H1 (cell line): Measurements from ENCODE around the gene AIF1. TPM values are rescaled to one million over a fixed set of nuclear protein-coding genes. Genes with fewer than 3 reads are reported as not detected.

Experiments used
- ASH2L ChIP-seq: fragments of 200-600, 300-600 bp; sonication (generic); IDR thresholded peaks from one replicate; pipeline ENCODE4 v1.7.1; 2017; ENCODE audit warnings: low read length
- CTCF ChIP-seq, 3 experiments: IDR thresholded peaks; 1 replicate in 2 of 3; 2 replicates in 1 of 3; pipeline versions ENCODE4 v1.5.1 to v1.6.1; 2011; ENCODE audit warnings: low read length in 3 of 3, mild to moderate bottlenecking in 3 of 3, inconsistent platforms in 2 of 3, low read depth in 1 of 3, moderate library complexity in 1 of 3; ENCODE audit not compliant: insufficient read depth in 1 of 3; ENCODE audit errors: control extremely low read depth in 1 of 3
- EP300 ChIP-seq, 2 experiments: IDR thresholded peaks; 1 replicate in 1 of 2; 2 replicates in 1 of 2; pipeline ENCODE4 v1.6.1; 2011 to 2012; ENCODE audit warnings: low read depth in 2 of 2, low read length in 2 of 2, mild to moderate bottlenecking in 2 of 2, borderline replicate concordance in 1 of 2, inconsistent platforms in 1 of 2, moderate library complexity in 1 of 2
- polyA plus RNA-seq, 7 experiments: library from polyadenylated mRNA; depleted of rRNA in 3 of 7; stranded (reverse) in 5 of 7; unstranded in 2 of 7; fragments of >200 nt in 5 of 7; fragments of 200-250 nt in 2 of 7; gene quantifications; 1 replicate in 5 of 7; 2 replicates in 1 of 7; 4 replicates in 1 of 7; pipeline versions ENCODE4 v1.2.1 to v1.2.3, GENCODE V29; 2011 to 2013; ENCODE audit warnings: missing spikeins in 2 of 7, mixed read lengths in 2 of 7
- total RNA-seq: library from RNA; stranded (reverse); fragmentation: NEBNext Ultra II Directional; extraction: Animal tissue kit (Norgen Biotek cat#: 25700); gene quantifications from 2 replicates; pipeline ENCODE4 v1.2.1, GENCODE V29; 2021
- TF ChIP-seq, protein P1 (sequence below): IDR thresholded peaks from 2 replicates; pipeline ENCODE4 v1.6.1; 2012; ENCODE audit warnings: low read length, inconsistent platforms

The AIF1 gene
- total and polyA plus RNA-seq, 2 of the 8 experiments (the other 6 are each of a cell fraction or from before 2014, with no cell fraction given) = 6.3 to 9.8 TPM

- TF ChIP-seq CTCF (IDR thresholded peaks at IDR 0.05; ENCODE audit: control extremely low read depth in 1 of 3, insufficient read depth in 1 of 3, low read depth in 1 of 3, low read length in 3 of 3) (no peak), EP300 (IDR thresholded peaks at IDR 0.05; ENCODE audit: borderline replicate concordance in 1 of 2, low read depth in 2 of 2, low read length in 2 of 2) (no peak), ASH2L (no peak)
- TF ChIP-seq, protein P1, sequence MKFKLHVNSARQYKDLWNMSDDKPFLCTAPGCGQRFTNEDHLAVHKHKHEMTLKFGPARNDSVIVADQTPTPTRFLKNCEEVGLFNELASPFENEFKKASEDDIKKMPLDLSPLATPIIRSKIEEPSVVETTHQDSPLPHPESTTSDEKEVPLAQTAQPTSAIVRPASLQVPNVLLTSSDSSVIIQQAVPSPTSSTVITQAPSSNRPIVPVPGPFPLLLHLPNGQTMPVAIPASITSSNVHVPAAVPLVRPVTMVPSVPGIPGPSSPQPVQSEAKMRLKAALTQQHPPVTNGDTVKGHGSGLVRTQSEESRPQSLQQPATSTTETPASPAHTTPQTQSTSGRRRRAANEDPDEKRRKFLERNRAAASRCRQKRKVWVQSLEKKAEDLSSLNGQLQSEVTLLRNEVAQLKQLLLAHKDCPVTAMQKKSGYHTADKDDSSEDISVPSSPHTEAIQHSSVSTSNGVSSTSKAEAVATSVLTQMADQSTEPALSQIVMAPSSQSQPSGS = no peak
Observed at GRCh38 chr6:31572041-31572911, 42.8 kb upstream of the AIF1 start, which contains the start of gene LTA (continued).
